Lung (tissue), 12 donors: ENCODE measurements around the gene MMAB. TPM values are rescaled to one million over a fixed set of nuclear protein-coding genes. Genes with fewer than 3 reads are reported as not detected.

Source experiments
- ATAC-seq: fragments of 200-7000 bp; cut with Tn5 transposase; one replicate; pipeline ENCODE4 v1.9.1; 2020; ENCODE audit warnings: moderate number of reproducible peaks; ENCODE audit not compliant: insufficient read depth, low FRiP score
- DNase-seq, 3 donors: peaks; one replicate each; pipeline ENCODE4 v3.0.0-alpha.2; 2013 to 2017
- H3K27ac ChIP-seq, 2 donors: one replicate each; pipeline ENCODE4 v1.5.1; 2013; ENCODE audit warnings: mild to moderate bottlenecking in 2 of 2, moderate library complexity in 2 of 2, control low read depth in 1 of 2, inconsistent platforms in 1 of 2, low read depth in 1 of 2, low read length in 1 of 2
- H3K27me3 ChIP-seq, 3 donors: one replicate each; pipeline ENCODE4 v1.5.1; 2013; ENCODE audit warnings: low read length in 2 of 3; ENCODE audit not compliant: control insufficient read depth in 3 of 3, insufficient read depth in 3 of 3
- H3K36me3 ChIP-seq, 4 donors: one replicate each; pipeline ENCODE4 v1.5.1; 2013; ENCODE audit warnings: low read length in 4 of 4, mild to moderate bottlenecking in 1 of 4, moderate library complexity in 1 of 4; ENCODE audit not compliant: control insufficient read depth in 4 of 4, insufficient read depth in 4 of 4
- H3K4me1 ChIP-seq, 5 donors: one replicate each; pipeline ENCODE4 v1.5.1; 2013; ENCODE audit warnings: low read length in 5 of 5, mild to moderate bottlenecking in 2 of 5, moderate library complexity in 1 of 5; ENCODE audit not compliant: control insufficient read depth in 5 of 5, insufficient read depth in 5 of 5
- H3K4me3 ChIP-seq: one replicate; pipeline ENCODE4 v1.5.1; 2013; ENCODE audit warnings: mild to moderate bottlenecking, control low read depth, moderate library complexity
- H3K9ac ChIP-seq, 2 donors: one replicate each; pipeline ENCODE4 v1.5.1; 2013; ENCODE audit warnings: low read length in 2 of 2, control low read depth in 1 of 2; ENCODE audit not compliant: insufficient read depth in 1 of 2
- H3K9me3 ChIP-seq, 4 donors: one replicate each; pipeline ENCODE4 v1.5.1; 2013; ENCODE audit warnings: low read length in 3 of 4, mild to moderate bottlenecking in 1 of 4, moderate library complexity in 1 of 4; ENCODE audit not compliant: control insufficient read depth in 4 of 4, insufficient read depth in 3 of 4
- WGBS, 2 donors: extraction: QIAGEN DNeasy Blood & Tissue Kit; methylation state at CpG; one replicate each; pipeline ENCODE4 v1.1.7; 2013; 5-methylcytosine and 5-hydroxymethylcytosine counted together
- polyA plus RNA-seq, 2 donors: library from polyadenylated mRNA; stranded (reverse); fragments of 200-250 nt; gene quantifications; one replicate each; pipeline ENCODE4 v1.2.1, GENCODE V29; 2013
- total RNA-seq, 2 donors: library from RNA; depleted of rRNA in 1 of 2; stranded (reverse); fragments of >200 nt in 1 of 2; gene quantifications; one replicate each; pipeline ENCODE4 v1.2.1, GENCODE V29; 2014 to 2021
- TF ChIP-seq, protein P1 (sequence below): IDR thresholded peaks from 2 replicates; pipeline ENCODE4 v1.5.1; 2012; ENCODE audit warnings: mild to moderate bottlenecking; ENCODE audit errors: control extremely low read depth, extremely low read depth
- donor health status: control.
- donor health status: control.
- donor health status: Bipolar disorder and iron deficiency.
- donor health status: healthy.
- donor health status: DM: yes; HTN: yes; CAD: no.

MMAB gene
- total and polyA plus RNA-seq, 4 donors, result 23.8 to 90.2 (median 77.9) TPM

DNA sequence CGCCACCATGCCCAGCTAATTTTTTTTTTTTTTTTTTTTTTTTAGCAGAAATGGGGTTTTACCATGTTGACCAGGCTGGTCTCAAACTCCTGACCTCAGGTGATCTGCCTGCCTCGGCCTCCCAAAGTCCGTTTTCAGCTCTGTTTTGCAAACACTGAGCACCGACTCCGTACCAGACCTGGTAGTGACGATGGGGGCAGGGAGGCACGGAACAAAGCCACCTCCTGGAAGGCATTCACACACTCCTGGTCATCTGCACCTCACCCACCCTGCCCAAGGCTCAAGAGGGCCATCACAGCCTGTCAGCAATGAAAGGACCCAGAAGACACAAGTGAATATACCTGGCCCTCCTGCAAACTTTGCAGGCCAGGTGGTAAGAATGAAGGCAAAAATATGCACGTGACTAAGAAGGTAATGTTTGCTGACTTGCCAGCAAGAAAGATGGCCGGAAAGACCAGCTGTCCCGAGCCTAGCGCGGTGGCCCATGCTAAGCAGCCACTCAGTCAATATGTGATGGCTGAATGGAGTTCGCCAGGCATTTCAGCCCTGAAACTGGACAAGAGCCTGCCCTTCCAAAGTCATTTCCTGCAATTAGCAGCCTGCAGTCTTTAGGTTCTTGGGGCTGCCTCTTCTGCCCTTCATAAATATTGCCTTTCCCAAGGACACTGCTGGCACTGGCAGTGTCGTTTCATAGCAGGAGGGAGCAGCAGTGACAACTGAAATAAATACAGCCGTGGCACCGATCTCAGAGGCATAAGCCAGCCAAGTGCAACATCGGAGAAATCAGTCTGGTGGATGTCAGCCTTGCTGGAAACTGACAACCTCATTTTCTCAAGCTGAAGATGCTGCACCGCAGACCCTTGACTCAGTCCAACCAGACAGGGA, 17.6 kb downstream of the MMAB start:
- Histone ChIP-seq H3K9ac (no peak overlapping the region), H3K27me3 (peaks cover 0 to 18% (median 2%) of the 10 kb centered on the region in 3 donors), H3K9me3 (no peaks in the 10 kb centered on the region), H3K4me3 (no peak overlapping the region), H3K27ac (no peak overlapping the region), H3K36me3 (peaks cover 0 to 7% (median 0%) of the 10 kb centered on the region in 4 donors), H3K4me1 (peaks cover 0 to 2% (median 0%) of the 10 kb centered on the region in 5 donors)
- TF ChIP-seq, protein P1, sequence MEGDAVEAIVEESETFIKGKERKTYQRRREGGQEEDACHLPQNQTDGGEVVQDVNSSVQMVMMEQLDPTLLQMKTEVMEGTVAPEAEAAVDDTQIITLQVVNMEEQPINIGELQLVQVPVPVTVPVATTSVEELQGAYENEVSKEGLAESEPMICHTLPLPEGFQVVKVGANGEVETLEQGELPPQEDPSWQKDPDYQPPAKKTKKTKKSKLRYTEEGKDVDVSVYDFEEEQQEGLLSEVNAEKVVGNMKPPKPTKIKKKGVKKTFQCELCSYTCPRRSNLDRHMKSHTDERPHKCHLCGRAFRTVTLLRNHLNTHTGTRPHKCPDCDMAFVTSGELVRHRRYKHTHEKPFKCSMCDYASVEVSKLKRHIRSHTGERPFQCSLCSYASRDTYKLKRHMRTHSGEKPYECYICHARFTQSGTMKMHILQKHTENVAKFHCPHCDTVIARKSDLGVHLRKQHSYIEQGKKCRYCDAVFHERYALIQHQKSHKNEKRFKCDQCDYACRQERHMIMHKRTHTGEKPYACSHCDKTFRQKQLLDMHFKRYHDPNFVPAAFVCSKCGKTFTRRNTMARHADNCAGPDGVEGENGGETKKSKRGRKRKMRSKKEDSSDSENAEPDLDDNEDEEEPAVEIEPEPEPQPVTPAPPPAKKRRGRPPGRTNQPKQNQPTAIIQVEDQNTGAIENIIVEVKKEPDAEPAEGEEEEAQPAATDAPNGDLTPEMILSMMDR, result no peak
- no peak for DNase-seq
- no peak for ATAC-seq
- 77 to 86% methylated on average over 17 to 18 of the region's 18 CpGs for WGBS, 2 donors

DNA sequence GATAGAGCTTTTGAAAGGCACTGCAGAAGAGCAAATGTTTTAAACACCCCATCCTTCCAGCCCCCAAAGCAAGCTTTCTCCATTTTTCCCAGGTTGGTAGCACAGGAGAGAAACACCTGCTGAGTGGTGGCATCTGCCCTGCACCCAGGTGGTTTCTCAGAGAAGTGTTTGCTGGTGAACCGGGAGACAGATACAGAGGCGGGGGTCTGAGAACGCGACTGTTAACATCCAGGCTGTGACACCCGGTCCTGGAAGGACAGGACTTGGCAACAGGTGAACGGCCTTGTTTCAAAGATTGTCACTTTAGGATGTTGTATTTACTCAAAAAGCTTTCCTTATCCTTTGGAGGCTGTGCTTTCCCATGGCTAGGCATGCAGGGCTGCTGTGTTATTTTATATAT, 18.5 kb downstream of the MMAB start:
- Histone ChIP-seq H3K4me1 (peaks cover 0 to 2% (median 0%) of the 10 kb centered on the region in 5 donors), H3K4me3 (no peak overlapping the region), H3K9ac (no peak overlapping the region), H3K27me3 (peaks cover 0 to 18% (median 8%) of the 10 kb centered on the region in 3 donors), H3K36me3 (peaks cover 0 to 7% (median 0%) of the 10 kb centered on the region in 4 donors), H3K9me3 (no peaks in the 10 kb centered on the region), H3K27ac (no peak overlapping the region)
- TF ChIP-seq, protein P1, result no peak
- ATAC-seq (no peak), DNase-seq (no peak)
- 62 to 83% methylated on average over 6 of the region's 6 CpGs for WGBS, 2 donors

DNA sequence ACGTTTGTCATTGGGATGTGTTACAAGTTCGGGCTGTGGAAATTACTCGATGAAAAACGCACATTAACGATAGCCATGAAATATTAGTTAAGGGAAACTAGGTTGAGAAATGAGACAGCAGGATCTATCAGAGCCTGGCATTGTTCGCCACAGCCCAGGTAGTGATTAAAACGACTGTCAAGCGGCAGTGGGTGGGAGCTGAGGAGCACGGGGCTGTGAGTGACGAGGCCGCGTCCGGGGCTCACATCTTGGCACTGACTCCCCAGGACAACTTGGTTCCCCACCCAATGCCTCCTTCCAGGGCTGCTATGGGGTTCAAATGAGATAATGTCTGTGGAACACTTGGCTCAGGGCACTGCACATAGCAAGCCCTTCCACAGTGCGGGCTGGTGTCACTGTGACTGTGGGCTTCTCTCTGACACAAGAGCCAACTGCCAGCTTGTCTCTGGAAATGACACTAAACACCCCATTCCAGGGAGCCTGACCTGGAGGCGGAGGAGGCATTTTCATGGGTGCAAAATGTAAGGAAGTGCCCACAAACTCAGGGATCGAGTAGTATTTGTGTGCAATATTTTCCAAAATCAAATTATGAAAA, 19.3 kb downstream of the MMAB start:
- WGBS, 2 donors, result 61 to 74% methylated on average over 16 of the region's 16 CpGs
- TF ChIP-seq, protein P1, result no peak
- H3K27me3 ChIP-seq, result peaks cover 0 to 18% (median 8%) of the 10 kb centered on the region in 3 donors
- no peak for ATAC-seq
- H3K36me3 ChIP-seq, result peaks cover 0 to 7% (median 0%) of the 10 kb centered on the region in 4 donors
- no peak overlapping the region for H3K27ac ChIP-seq
- no peaks in the 10 kb centered on the region for H3K9me3 ChIP-seq
- H3K4me1 ChIP-seq, result peaks cover 0 to 2% (median 0%) of the 10 kb centered on the region in 5 donors
- H3K4me3 ChIP-seq, result no peak overlapping the region
- no peak for DNase-seq
- H3K9ac ChIP-seq, result no peak overlapping the region
